Uterus (tissue), 2 donors: ENCODE results near the gene MAN2A1.

Source experiments
- CTCF ChIP-seq, 4 experiments: fragments of 200-600 bp in 2 of 4; fragments of 450-650 bp in 2 of 4; sonication (generic) in 2 of 4; IDR thresholded peaks; one replicate each; pipeline ENCODE4 v1.5.1; 2016 to 2019; ENCODE audit warnings: antibody characterized with exemption in 4 of 4, mild to moderate bottlenecking in 2 of 4, moderate library complexity in 1 of 4
- POLR2A ChIP-seq, 2 donors: fragments of 450-650 bp; IDR thresholded peaks; one replicate each; pipeline ENCODE4 v1.6.1; 2016; ENCODE audit warnings: antibody characterized with exemption in 2 of 2, mild to moderate bottlenecking in 1 of 2, moderate library complexity in 1 of 2

DNA sequence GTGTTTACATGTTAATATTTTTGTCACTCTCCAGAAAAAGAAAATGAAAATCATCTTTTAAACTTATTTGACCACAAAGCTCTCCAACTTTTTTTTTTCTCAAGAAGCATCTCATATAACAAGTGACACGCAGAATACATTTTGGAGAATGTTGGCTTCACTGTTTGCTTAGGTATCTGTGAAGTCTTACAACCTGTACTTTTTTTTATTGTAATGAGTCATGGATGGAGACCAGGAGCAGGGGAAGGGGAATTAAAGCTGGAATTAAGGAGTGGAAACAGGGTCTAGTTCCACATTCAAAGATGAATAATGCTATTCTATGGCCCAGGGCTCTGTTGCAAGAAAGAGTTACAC, 211.9 kb downstream of the MAN2A1 start:
- TF ChIP-seq POLR2A (IDR thresholded peaks at IDR 0.05): no peak
- TF ChIP-seq CTCF (IDR thresholded peaks at IDR 0.05): no peak
